IMR-90 (cell line): Measurements from ENCODE around the gene THBS1. TPM values are rescaled to one million over a fixed set of nuclear protein-coding genes. Genes with fewer than 3 reads are reported as not detected.

ENCODE experiments used
- ATAC-seq: fragments of 200-7000 bp; cut with Tn5 transposase; 2 replicates; pipeline ENCODE4 v1.9.1; 2020; ENCODE audit warnings: low read depth, mild to moderate bottlenecking, moderate library complexity
- BruUV-seq: library from RNA; stranded (reverse); fragments of 400-500 nt; replicated peaks from 2 replicates; lab custom pipeline; 2021; lab: Mats Ljungman, UMichigan
- CTCF ChIA-PET: fragments of 300-600 bp; formaldehyde crosslinking; extraction: SDS; loops from one replicate; lab custom pipeline; 2021; ENCODE audit warnings: antibody characterized with exemption; lab: Yijun Ruan, JAX
- POLR2A ChIA-PET: fragments of 300-600 bp; sonication (Branson Sonifier 250); formaldehyde crosslinking; loops from one replicate; lab custom pipeline; 2022; ENCODE audit warnings: antibody characterized with exemption; ENCODE audit not compliant: unreplicated experiment; lab: Charles Lee
- DNase-seq: peaks from one replicate; pipeline ENCODE4 v3.0.0; 2013
- H2AFZ ChIP-seq: replicated peaks from 2 replicates; pipeline ENCODE3; 2013; ENCODE audit warnings: low read length, mild to moderate bottlenecking; ENCODE audit not compliant: poor library complexity
- H2AK5ac ChIP-seq: 2 replicates; pipeline ENCODE4 v1.6.1; 2013; ENCODE audit warnings: low read depth, low read length, inconsistent platforms
- H2AK9ac ChIP-seq: replicated peaks from 2 replicates; pipeline ENCODE3; 2013; ENCODE audit warnings: mild to moderate bottlenecking, low read depth, low read length, moderate library complexity; ENCODE audit not compliant: poor library complexity
- H2BK120ac ChIP-seq: 2 replicates; pipeline ENCODE4 v1.6.1; 2013; ENCODE audit warnings: low read depth, low read length, inconsistent platforms
- H2BK15ac ChIP-seq: 3 replicates; pipeline ENCODE4 v1.6.1; 2013; ENCODE audit warnings: low read depth, low read length, inconsistent platforms
- H2BK20ac ChIP-seq: 2 replicates; pipeline ENCODE4 v1.6.1; 2013; ENCODE audit warnings: low read depth, mild to moderate bottlenecking, inconsistent platforms, low read length, moderate library complexity
- H2BK5ac ChIP-seq: 2 replicates; pipeline ENCODE4 v1.6.1; 2013; ENCODE audit warnings: mild to moderate bottlenecking, low read depth, low read length, inconsistent platforms; ENCODE audit not compliant: poor library complexity, severe bottlenecking
- H3K14ac ChIP-seq: replicated peaks from 2 replicates; pipeline ENCODE4 v1.6.1; 2013; ENCODE audit warnings: low read depth, low read length, inconsistent platforms
- H3K18ac ChIP-seq: 2 replicates; pipeline ENCODE4 v1.6.1; 2013; ENCODE audit warnings: low read depth, low read length, control low read depth
- H3K23ac ChIP-seq: 2 replicates; pipeline ENCODE4 v1.6.1; 2013; ENCODE audit warnings: low read depth, low read length, inconsistent platforms
- H3K27ac ChIP-seq: 2 replicates; pipeline ENCODE4 v1.5.1; 2013; ENCODE audit warnings: mild to moderate bottlenecking, control low read depth, low read length; ENCODE audit not compliant: insufficient read depth
- H3K27me3 ChIP-seq: 2 replicates; pipeline ENCODE4 v1.6.1; 2013; ENCODE audit warnings: low read length; ENCODE audit not compliant: control insufficient read depth, insufficient read depth
- H3K36me3 ChIP-seq: 2 replicates; pipeline ENCODE4 v1.6.1; 2013; ENCODE audit warnings: low read length, mixed read lengths; ENCODE audit not compliant: control insufficient read depth, insufficient read depth
- H3K4ac ChIP-seq: 2 replicates; pipeline ENCODE4 v1.6.1; 2013; ENCODE audit warnings: low read depth, low read length, inconsistent platforms
- H3K4me1 ChIP-seq: 2 replicates; pipeline ENCODE4 v1.6.1; 2013; ENCODE audit warnings: low read length, mixed read lengths; ENCODE audit not compliant: control insufficient read depth, insufficient read depth
- H3K4me2 ChIP-seq: 2 replicates; pipeline ENCODE4 v1.6.1; 2013; ENCODE audit warnings: low read depth, mild to moderate bottlenecking, control low read depth, low read length, moderate library complexity
- H3K4me3 ChIP-seq: 2 replicates; pipeline ENCODE4 v1.5.1; 2013; ENCODE audit warnings: low read depth, mild to moderate bottlenecking, control low read depth, low read length, moderate library complexity; ENCODE audit not compliant: insufficient read depth
- H3K56ac ChIP-seq: 2 replicates; pipeline ENCODE4 v1.6.1; 2013; ENCODE audit warnings: low read length, inconsistent platforms; ENCODE audit not compliant: insufficient read depth; ENCODE audit errors: extremely low read depth
- H3K79me1 ChIP-seq, 2 experiments: 2 replicates each; pipeline ENCODE4 v1.6.1; 2013; ENCODE audit warnings: low read length in 2 of 2, inconsistent platforms in 1 of 2, low read depth in 1 of 2
- H3K9ac ChIP-seq: 2 replicates; pipeline ENCODE4 v1.6.1; 2013; ENCODE audit warnings: low read depth, low read length, control low read depth
- H3K9me1 ChIP-seq: 2 replicates; pipeline ENCODE4 v1.6.1; 2013; ENCODE audit warnings: low read length, inconsistent platforms; ENCODE audit not compliant: insufficient read depth
- H3K9me3 ChIP-seq: 2 replicates; pipeline ENCODE4 v1.6.1; 2013; ENCODE audit warnings: low read length; ENCODE audit not compliant: control insufficient read depth, insufficient read depth
- H4K20me1 ChIP-seq: 2 replicates; pipeline ENCODE4 v1.6.1; 2013; ENCODE audit warnings: low read length, inconsistent platforms; ENCODE audit not compliant: insufficient read depth
- H4K5ac ChIP-seq: 2 replicates; pipeline ENCODE4 v1.6.1; 2013; ENCODE audit warnings: mild to moderate bottlenecking, low read depth, low read length, control low read depth
- H4K8ac ChIP-seq, 2 experiments: 2 replicates each; pipeline ENCODE4 v1.6.1; 2013; ENCODE audit warnings: low read depth in 2 of 2, low read length in 2 of 2, control low read depth in 1 of 2, inconsistent platforms in 1 of 2
- H4K91ac ChIP-seq: 2 replicates; pipeline ENCODE4 v1.6.1; 2013; ENCODE audit warnings: low read depth, low read length, inconsistent platforms; ENCODE audit not compliant: insufficient read depth
- BHLHE40 ChIP-seq: fragments of 150-350 bp; IDR thresholded peaks from 2 replicates; pipeline ENCODE4 v1.6.1; 2016; ENCODE audit warnings: mild to moderate bottlenecking, low read depth, low read length
- CEBPB ChIP-seq: IDR thresholded peaks from 2 replicates; pipeline ENCODE4 v1.6.1; 2012; ENCODE audit warnings: low read depth, low read length, improper control_type of control experiment
- CHD1 ChIP-seq: IDR thresholded peaks from 2 replicates; pipeline ENCODE4 v1.6.1; 2012; ENCODE audit warnings: low read depth, low read length, improper control_type of control experiment
- CTCF ChIP-seq: conservative IDR thresholded peaks from 2 replicates; pipeline ENCODE4 v1.5.1; 2012; ENCODE audit warnings: mild to moderate bottlenecking, low read depth, low read length, improper control_type of control experiment
- ELK1 ChIP-seq: fragments of 150-350 bp; IDR thresholded peaks from 2 replicates; pipeline ENCODE4 v1.6.1; 2016; ENCODE audit warnings: low read depth, mild to moderate bottlenecking, low read length, moderate library complexity, borderline replicate concordance
- FOS ChIP-seq: fragments of 150-350 bp; IDR thresholded peaks from 2 replicates; pipeline ENCODE4 v1.6.1; 2016; ENCODE audit warnings: low read depth, low read length
- MAFK ChIP-seq: IDR thresholded peaks from 2 replicates; pipeline ENCODE4 v1.6.1; 2012; ENCODE audit warnings: low read depth, low read length, improper control_type of control experiment
- MAZ ChIP-seq: IDR thresholded peaks from 2 replicates; pipeline ENCODE4 v1.6.1; 2012; ENCODE audit warnings: low read depth, mild to moderate bottlenecking, low read length, improper control_type of control experiment, moderate library complexity, borderline replicate concordance
- MXI1 ChIP-seq: IDR thresholded peaks from 2 replicates; pipeline ENCODE4 v1.6.1; 2012; ENCODE audit warnings: low read depth, mild to moderate bottlenecking, low read length, moderate library complexity, borderline replicate concordance
- NFE2L2 ChIP-seq: fragments of 150-350 bp; IDR thresholded peaks from 2 replicates; pipeline ENCODE4 v1.6.1; 2016; ENCODE audit warnings: low read depth, mild to moderate bottlenecking, low read length
- POLR2A ChIP-seq: IDR thresholded peaks from 2 replicates; pipeline ENCODE4 v1.6.1; 2012; ENCODE audit warnings: mild to moderate bottlenecking, low read depth, low read length
- RAD21 ChIP-seq: IDR thresholded peaks from 2 replicates; pipeline ENCODE4 v1.6.1; 2012; ENCODE audit warnings: low read length, improper control_type of control experiment
- RCOR1 ChIP-seq: IDR thresholded peaks from 2 replicates; pipeline ENCODE4 v1.6.1; 2012; ENCODE audit warnings: mild to moderate bottlenecking, low read length, improper control_type of control experiment; ENCODE audit not compliant: insufficient replicate concordance
- RFX5 ChIP-seq: IDR thresholded peaks from 2 replicates; pipeline ENCODE4 v1.8.0; 2012; ENCODE audit warnings: low read depth, mild to moderate bottlenecking, low read length, moderate library complexity
- SMC3 ChIP-seq: fragments of 150-350 bp; IDR thresholded peaks from 2 replicates; pipeline ENCODE4 v1.6.1; 2016; ENCODE audit warnings: low read depth, mild to moderate bottlenecking, antibody characterized with exemption, low read length, moderate library complexity
- WGBS, 2 experiments: methylation state at CpG; one replicate each; pipeline versions ENCODE4 v1.1.5 to v1.1.7; 2013; ENCODE audit warnings: missing lambda C conversion rate in 2 of 2; ENCODE audit not compliant: insufficient read length in 1 of 2; ENCODE audit errors: extremely low coverage in 2 of 2; 5-methylcytosine and 5-hydroxymethylcytosine counted together
- dilution Hi-C: fragments of 300-500 bp; cut with HindIII; formaldehyde crosslinking; loops from one replicate; pipeline ENCODE4 v1.14.3; 2018; ENCODE audit warnings: low sequenced_read_pairs; ENCODE audit not compliant: unreplicated experiment
- in situ Hi-C: fragments of 300-500 bp; cut with MboI; formaldehyde crosslinking; loops from 3 replicates; pipeline ENCODE4 v1.14.3; 2019; ENCODE audit warnings: low sequenced_read_pairs, inconsistent platforms, mixed read lengths
- intact Hi-C: fragments of 100-400 bp; cut with micrococcal nuclease; formaldehyde crosslinking; loops from 2 replicates; pipeline ENCODE4 v1.10.0; 2022
- polyA plus RNA-seq, 3 experiments: library from polyadenylated mRNA; depleted of rRNA; stranded (reverse); fragments of >200 nt; gene quantifications; 2 replicates each; pipeline ENCODE4 v1.2.3, GENCODE V29; 2012; ENCODE audit warnings: low replicate concordance in 1 of 3
- total RNA-seq: library from RNA; depleted of rRNA; stranded (reverse); fragments of >200 nt; gene quantifications from 2 replicates; pipeline ENCODE4 v1.2.3, GENCODE V29; 2012
- TF ChIP-seq, protein P1 (sequence below): fragments of 150-350 bp; IDR thresholded peaks from 2 replicates; pipeline ENCODE4 v1.6.1; 2017; ENCODE audit warnings: mild to moderate bottlenecking, antibody characterized with exemption, low read length, low read depth

Gene THBS1
- total and polyA plus RNA-seq, 2 of the 4 experiments (the other 2 are of a cell fraction): 1,562 to 4,071 TPM

DNA sequence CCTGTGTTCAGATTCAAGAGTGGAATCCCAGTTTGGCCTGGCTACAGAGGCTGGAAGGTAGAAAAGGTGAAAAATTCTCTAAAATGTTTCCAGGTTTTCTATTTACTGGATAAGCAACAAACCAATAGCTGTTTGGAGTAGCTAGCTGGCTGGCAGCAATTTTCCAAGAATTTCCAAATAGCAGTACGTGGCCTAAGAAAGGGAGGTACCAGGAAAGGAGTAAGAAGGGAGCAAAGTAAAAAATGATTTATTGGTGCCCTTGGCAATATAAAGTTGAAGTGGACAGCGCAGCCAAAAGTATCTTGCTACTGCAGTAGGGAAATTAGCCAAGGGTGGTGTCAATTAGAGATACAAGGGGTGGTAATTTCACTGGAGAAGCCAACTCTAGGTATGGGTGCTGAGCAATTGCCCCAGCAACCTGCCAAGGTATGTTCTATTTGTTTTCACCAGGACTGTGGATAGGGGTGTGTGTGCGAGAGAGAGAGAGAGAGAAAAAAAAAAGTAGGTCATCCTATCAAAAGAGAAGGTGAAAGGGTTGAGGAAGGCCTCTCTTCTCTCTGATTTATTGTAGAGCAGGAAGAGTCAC is 40.8 kb upstream of the THBS1 start:
- 79% methylated on average over 2 of the region's 3 CpGs; no CpG with 5 or more reads in 1 of the 2 experiments for WGBS, 2 experiments
- H2BK5ac ChIP-seq: no peak overlapping the region
- H3K56ac ChIP-seq: no peak overlapping the region

More for the DNA sequence above, 40.8 kb upstream of the THBS1 start:
- in situ Hi-C loops (no loop called here), dilution Hi-C loops (no loop called here), intact Hi-C loops (no loop called here)
- Histone ChIP-seq H4K91ac (no peak overlapping the region), H4K20me1 (no peaks in the 10 kb centered on the region), H3K9me1 (no peaks in the 10 kb centered on the region), H3K23ac (no peak overlapping the region), H3K36me3 (no peaks in the 10 kb centered on the region), H3K4me3 (no peak overlapping the region), H2AFZ (no peak overlapping the region), H4K8ac (no peak overlapping the region), H3K4me1 (no peaks in the 10 kb centered on the region), H3K27ac (no peak overlapping the region), H3K18ac (0 out of 2 replicates have a peak overlapping the region, but pooled peaks have one; percentile 25), H4K5ac (no peak overlapping the region), H3K79me1 (no peaks in the 10 kb centered on the region), H3K9me3 (no peaks in the 10 kb centered on the region; the same call in none of the 2 replicates), H3K14ac (0 out of 2 replicates have a peak overlapping the region, but pooled peaks have one; percentile 11), H3K27me3 (no peaks in the 10 kb centered on the region), H2AK9ac (no peak overlapping the region), H2BK15ac (no peak overlapping the region), H3K9ac (no peak overlapping the region), H3K4ac (no peak overlapping the region), H3K4me2 (no peak overlapping the region), H2BK120ac (no peak overlapping the region), H2BK20ac (no peak overlapping the region), H2AK5ac (no peak overlapping the region)
- TF ChIP-seq ELK1: no peak
- no peak for TF ChIP-seq RAD21
- no peak for TF ChIP-seq SMC3
- TF ChIP-seq MXI1: no peak
- TF ChIP-seq RCOR1: no peak
- TF ChIP-seq POLR2A: no peak
- no peak for TF ChIP-seq MAZ
- no peak for TF ChIP-seq CEBPB
- no peak for TF ChIP-seq FOS
- no peak for TF ChIP-seq MAFK
- no peak for TF ChIP-seq RFX5
- no peak for TF ChIP-seq CHD1
- TF ChIP-seq CTCF: no peak
- TF ChIP-seq, protein P1, sequence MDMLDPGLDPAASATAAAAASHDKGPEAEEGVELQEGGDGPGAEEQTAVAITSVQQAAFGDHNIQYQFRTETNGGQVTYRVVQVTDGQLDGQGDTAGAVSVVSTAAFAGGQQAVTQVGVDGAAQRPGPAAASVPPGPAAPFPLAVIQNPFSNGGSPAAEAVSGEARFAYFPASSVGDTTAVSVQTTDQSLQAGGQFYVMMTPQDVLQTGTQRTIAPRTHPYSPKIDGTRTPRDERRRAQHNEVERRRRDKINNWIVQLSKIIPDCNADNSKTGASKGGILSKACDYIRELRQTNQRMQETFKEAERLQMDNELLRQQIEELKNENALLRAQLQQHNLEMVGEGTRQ: no peak
- TF ChIP-seq BHLHE40: no peak
- TF ChIP-seq NFE2L2: no peak
- POLR2A ChIA-PET: no interaction called here
- CTCF ChIA-PET: no interaction called here
- DNase-seq (no peak), ATAC-seq (no peak)
- BruUV-seq: no TSS peak
